GM18951 (cell line): ENCODE results near the gene TNFRSF18.
A peak's percentile ranks its signal among the peaks of the same experiment; 100 is the strongest.
"Not testable (repeated sequence)": the region's sequence is repeated elsewhere in the genome, so short reads cannot be mapped to it uniquely, and the experiment has no call there.

Experiments
- POLR2A ChIP-seq: IDR thresholded peaks from 4 replicates; pipeline ENCODE4 v1.6.1; 2011; ENCODE audit warnings: mild to moderate bottlenecking; ENCODE audit not compliant: insufficient read length, insufficient read depth; ENCODE audit errors: extremely low read depth
- in situ Hi-C: fragments of 300-500 bp; cut with MboI; formaldehyde crosslinking; loops from one replicate; pipeline ENCODE4 v1.12.0; 2022; ENCODE audit warnings: low sequenced_read_pairs, mixed read lengths, inconsistent platforms; ENCODE audit not compliant: unreplicated experiment

The TNFRSF18 gene, protein sequence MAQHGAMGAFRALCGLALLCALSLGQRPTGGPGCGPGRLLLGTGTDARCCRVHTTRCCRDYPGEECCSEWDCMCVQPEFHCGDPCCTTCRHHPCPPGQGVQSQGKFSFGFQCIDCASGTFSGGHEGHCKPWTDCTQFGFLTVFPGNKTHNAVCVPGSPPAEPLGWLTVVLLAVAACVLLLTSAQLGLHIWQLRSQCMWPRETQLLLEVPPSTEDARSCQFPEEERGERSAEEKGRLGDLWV

DNA sequence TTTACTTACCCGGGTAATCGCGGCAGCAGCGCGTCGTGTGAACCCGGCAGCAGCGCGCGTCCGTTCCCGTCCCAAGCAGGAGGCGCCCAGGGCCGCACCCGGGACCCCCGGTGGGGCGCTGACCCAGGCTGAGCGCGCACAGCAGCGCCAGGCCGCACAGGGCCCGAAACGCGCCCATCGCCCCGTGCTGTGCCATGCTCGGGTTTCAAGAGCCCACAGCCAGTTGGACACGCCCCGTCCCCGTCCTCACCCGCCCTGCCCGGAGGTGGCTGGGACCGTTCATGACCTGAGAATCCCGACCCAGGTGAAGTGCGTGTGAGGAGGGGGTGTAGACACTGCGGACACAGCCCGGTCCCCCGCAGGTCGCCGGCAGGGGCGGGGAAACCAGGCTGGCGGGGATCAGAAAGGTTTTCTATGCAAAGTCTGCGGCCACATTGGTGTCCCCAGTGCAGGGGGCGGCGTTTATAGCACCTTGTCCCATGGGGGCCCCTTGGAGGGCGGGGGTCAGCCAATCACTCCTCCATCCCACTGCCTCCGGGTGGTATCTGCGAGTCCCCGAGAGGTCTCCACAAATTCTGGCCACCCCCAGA lies at the start of gene TNFRSF18:
Gene TNFRSF18 (minus strand): TSS at position 217 of the 590 bp plus-strand sequence. CDS start 21 bp downstream, at position 196.
- TF ChIP-seq POLR2A = no peak

DNA sequence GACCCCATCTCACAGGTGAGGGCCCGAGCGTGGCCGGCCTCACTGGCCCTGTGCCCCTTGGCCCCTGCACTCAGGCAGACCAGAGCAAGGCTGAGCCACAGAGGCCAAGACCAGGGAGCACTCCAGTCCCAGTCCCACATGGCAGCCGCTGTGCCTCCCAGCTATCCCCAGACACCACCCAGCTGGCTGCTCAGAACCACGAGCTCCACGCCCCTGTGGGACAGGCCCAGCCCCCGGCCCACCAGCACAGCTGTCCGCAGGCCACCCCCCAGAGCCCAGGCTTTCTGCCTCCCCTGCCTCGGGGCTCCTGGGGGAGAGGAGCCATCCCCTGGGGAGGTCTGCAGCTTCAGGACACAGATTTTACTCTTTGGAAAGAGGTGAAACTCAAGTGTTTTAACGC lies 49.2 kb upstream of the TNFRSF18 start:
- in situ Hi-C loops = no loop called here
- no peak for TF ChIP-seq POLR2A

More for the DNA sequence above, at the start of gene TNFRSF18:
- in situ Hi-C loops = no loop called here

DNA sequence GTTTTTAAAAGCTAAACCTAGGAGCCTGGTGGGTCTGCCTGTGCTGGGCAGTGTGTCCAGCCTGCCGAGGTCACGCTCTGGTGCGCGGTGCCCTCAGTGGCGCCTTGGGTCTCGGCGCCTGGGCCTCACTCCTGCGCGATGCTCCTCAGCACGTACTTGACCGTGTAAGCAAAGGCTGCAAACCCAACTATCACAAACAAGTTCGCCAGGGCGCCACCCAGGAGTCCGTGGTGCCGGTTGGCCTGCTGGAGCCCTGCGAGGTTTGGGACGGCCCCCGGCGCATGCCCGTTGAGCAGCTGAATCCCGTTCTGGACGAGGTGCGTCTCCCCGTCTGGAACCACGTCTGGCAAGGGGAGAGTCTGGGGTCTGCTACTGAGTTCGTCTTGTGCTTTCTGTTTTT lies 48.7 kb upstream of the TNFRSF18 start:
- in situ Hi-C loops = no loop called here
- no peak for TF ChIP-seq POLR2A

DNA sequence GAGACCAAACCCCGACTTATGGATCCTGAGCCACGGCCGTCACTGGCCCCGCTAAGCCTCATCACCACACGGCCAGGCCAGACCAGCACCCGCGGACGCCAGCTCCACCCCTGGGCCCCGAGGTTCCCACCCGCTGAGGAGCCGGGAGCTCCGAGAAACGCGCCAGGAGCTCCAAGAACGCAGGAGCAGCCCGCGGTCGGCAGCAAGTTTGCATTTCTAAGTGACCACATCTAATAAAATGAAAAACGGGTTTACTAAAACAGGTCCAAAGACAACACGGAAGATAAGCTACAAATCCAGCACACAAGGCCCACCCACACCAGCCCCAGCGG lies 48.2 kb upstream of the TNFRSF18 start:
- no peak for TF ChIP-seq POLR2A
- in situ Hi-C loops = no loop called here

DNA sequence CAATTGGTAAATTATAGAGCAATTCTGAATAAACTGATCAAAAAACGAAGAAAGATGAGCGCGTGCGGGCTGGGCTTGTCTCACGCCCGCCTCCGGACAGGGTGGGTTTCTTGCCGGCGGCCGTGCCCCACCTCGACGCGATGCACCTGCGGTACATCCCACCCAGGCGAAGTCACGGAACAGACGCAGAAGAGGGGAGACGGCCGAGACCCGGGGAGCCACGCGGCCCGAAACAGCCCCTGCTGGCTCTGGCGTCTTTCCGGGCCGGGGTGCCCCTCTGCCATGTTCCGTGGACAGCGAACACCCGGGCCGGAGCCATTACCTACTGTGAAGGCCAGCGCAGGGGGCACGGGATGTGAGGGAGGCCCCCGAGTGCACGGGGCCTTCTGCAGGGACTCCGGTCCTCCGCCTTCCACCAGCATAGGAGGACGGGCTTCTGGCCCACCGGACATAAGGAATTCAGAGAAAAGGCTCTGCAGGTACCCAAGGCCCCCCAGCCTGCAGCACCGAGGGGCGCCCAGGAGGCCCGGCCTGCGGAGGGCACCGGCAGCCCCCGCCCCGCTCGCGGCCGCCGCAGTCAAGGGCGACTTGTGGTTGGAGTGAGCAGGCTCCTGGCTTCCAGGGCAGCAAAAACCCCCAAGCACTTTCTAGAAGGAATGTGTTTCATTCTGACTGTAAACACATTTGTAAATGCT lies 47.7 kb upstream of the TNFRSF18 start:
- no peak for TF ChIP-seq POLR2A
- in situ Hi-C loops = no loop called here

DNA sequence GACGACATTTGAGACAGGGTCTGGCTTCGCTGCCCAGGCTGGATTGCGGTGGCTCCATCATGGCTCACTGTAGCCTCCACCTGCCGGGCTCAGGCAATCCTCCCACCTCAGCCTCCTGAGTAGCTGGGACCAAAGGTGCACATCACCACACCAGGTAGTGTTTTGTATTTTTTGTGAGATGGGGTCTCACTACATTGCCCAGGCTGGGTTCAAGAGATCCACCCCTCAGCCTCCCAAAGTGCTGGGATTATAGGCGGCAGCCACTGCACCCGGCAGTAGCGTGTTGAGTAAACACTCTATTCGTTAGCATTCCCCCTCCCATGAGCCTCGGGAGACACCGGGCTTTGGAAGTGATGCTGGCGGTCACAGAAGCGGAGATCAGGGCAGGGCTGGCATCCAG lies 46.9 kb upstream of the TNFRSF18 start:
- no peak for TF ChIP-seq POLR2A
- in situ Hi-C loops = no loop called here

DNA sequence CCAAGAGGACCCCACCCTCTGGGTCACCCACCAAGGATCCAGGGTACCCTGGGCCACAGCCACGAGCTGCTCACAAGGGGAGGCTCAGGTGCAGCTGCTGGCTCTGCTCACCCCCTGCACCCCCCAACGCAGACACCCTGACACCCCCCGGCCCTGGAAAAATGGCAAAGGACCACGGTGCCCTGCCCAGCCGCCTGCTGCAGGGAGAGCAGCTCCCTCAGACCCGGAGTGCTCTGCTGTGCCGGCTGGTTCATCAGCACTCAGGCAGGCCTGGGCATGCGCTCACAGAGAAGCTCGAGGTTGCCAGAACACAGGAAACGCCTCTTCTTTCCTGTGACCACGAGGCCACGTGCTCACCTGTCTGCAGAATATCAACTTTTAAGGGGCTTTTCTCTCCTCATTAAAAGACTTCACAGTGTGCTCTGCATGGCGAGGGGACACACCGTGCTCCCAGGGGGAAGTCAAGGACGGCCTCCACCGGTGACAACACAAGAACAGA lies 44.4 kb upstream of the TNFRSF18 start:
- in situ Hi-C loops = no loop called here
- peak; percentile 45 for TF ChIP-seq POLR2A

DNA sequence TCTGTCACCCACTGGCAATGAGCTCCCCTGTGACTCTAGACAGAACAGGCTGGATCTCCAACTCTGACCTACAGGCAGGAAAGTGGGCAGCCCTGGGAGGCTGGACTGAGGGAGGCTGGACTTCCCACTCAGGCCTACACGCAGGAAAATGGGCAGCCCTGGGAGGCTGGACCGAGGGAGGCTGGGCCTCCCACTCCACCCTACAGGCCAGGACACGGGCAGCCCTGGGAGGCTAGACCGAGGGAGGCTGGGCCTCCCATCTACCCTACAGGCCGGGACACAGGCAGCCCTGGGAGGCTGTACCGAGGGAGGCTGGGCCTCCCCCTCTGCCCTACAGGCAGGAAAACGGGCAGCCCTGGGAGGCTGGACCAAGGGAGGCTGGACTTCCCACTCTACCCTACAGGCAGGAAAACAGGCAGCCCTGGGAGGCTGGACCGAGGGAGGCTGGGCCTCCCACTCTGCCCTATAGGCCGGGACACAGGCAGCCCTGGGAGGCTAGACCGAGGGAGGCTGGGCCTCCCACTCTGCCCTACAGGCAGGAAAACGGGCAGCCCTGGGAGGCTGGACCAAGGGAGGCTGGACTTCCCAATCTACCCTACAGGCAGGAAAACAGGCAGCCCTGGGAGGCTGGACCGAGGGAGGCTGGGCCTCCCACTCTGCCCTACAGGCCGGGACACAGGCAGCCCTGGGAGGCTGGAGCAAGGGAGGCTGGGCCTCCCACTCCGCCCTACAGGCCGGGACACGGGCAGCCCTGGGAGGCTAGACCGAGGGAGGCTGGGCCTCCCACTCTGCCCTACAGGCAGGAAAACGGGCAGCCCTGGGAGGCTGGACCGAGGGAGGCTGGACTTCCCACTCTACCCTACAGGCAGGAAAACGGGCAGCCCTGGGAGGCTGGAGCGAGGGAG lies 41.9 kb upstream of the TNFRSF18 start:
- in situ Hi-C loops = not testable (repeated sequence)

DNA sequence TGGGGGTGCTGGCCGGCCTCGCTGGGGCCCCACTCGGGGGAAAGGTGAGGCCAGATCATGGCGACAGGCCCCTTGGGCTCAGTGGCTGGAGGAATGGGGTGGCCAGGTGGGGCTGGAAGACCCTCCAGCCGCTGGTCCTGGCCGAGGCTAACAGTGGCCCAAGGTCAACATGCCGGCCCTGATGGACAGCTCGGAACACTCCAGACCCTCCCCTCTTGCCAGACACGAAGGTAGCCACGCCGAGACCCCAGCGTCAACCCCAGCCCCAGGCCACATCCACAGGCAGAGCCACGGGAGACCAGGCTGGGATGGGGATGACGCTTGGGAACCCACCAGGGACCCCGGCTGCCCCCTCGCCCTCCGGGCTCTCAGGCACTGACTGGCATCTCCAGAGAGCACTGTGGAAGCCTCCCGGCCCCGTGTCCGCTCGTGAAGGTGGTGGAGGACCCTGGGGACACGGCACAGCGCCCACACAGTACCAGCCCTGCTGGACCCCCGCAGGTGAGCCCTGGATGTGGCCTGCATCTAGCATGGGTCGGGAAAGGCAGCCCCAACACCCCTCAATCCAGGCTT lies 41.0 kb upstream of the TNFRSF18 start:
- TF ChIP-seq POLR2A = no peak
- in situ Hi-C loops = no loop called here

DNA sequence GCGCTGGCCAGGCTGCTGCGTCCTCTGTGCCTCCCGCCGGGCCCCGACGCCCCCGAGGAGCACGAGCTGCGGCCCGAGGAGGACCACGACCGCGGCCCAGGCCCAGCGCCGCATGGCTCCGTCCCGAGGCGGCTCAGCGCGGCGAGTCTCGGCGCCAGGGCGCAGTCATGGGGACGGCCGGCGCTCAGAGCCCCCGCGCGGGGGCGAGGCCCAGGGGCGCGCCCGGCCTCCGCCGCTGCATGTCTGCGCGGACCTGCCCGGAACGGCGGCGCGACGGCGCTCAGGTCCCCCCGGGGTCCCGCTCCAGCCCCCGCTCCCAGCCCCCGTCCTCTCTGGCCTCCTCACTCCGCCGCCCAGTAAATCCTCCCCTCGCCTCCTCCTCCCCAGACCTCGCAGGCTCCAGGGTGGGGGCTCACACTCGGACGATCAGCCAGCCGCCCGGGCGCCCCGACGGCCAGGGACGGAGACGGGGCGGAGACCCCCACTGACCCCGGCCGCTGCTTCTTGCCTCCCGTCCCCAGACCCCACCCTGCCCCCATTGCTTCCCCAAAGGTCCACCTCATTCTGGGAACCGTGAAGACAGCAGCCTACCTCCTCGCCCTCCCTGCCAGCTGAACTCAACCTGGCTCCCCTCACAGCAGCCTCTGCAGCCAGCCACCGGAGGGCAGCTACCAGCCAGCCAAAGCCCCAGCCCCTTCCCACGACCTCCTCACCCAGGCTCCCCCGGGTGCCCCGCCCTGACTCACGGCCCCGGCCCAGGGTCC lies 40.4 kb upstream of the TNFRSF18 start, which contains the start of gene C1QTNF12:
Gene C1QTNF12 (minus strand): TSS at position 146 of the 764 bp plus-strand sequence. CDS start 32 bp downstream, at position 114.
- in situ Hi-C loops = no loop called here
- TF ChIP-seq POLR2A = no peak

DNA sequence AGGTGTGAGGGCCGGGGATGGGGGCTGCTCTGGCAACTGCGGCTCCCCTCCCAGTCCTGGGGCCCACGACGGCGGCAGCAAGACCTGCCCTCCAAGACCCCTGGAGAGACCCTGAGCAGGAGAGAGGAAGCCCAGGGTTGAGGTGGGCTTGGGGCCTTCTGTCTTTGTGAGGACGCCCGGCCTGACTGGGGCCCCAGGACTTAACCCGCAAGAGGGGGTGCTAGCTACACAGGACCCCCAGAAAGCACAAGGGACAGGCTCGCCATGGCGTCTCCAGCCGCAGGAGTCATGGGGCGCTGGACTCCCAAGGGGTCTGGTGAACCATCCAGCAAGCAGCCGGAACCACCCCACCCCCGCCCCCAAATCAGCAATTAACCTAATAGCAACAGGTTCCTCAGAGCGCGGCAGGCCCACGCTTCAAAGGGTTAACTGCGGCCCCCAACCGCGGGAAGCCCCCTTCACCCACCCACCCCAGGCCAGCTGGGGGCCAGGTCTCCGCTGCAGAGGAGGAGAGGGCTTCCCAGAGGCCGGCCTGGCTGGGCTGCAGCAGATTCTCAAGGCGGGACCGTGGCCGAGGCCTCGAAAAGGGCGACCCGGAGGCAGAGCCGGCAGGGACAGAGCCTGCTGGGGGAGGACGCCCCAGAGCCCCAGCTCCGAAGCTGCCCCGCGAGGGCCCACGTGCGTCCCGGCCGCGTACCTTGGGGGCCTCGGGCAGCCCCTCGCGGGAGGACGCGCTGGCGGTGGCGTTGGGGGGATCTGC lies 39.6 kb upstream of the TNFRSF18 start:
- TF ChIP-seq POLR2A = no peak
- in situ Hi-C loops = no loop called here
